T-helper 1 cell (primary cell): ENCODE measurements around the gene FAAP20.

ENCODE experiments used
- DNase-seq, 5 donors: peaks; one replicate each; pipeline ENCODE4 v3.0.0-alpha.2; 2012 to 2020

FAAP20 gene

GRCh38 chr1:2176615-2177014, 18.0 kb downstream of the FAAP20 start:
- DNase-seq = no peak

GRCh38 chr1:2175681-2176454, 18.7 kb downstream of the FAAP20 start:
- DNase-seq = no peak

- DNase-seq = no peak
Measured at GRCh38 chr1:2175055-2175414, 19.5 kb downstream of the FAAP20 start.

- peak in 1 of 5 donors; percentile 30 for DNase-seq
Measured at GRCh38 chr1:2174348-2175054, 20.1 kb downstream of the FAAP20 start.

- DNase-seq = no peak
Measured at GRCh38 chr1:2173546-2174347, 20.8 kb downstream of the FAAP20 start.

- no peak for DNase-seq
Measured at GRCh38 chr1:2172551-2173146, 21.9 kb downstream of the FAAP20 start.

- DNase-seq = no peak
Measured at GRCh38 chr1:2172012-2172411, 22.6 kb downstream of the FAAP20 start.

GRCh38 chr1:2170211-2170610, 24.4 kb downstream of the FAAP20 start:
- DNase-seq = no peak

GRCh38 chr1:2169200-2169836, 25.3 kb downstream of the FAAP20 start:
- no peak for DNase-seq

- no peak for DNase-seq
Measured at GRCh38 chr1:2168535-2168934, 26.0 kb downstream of the FAAP20 start.

GRCh38 chr1:2168090-2168489, 26.5 kb downstream of the FAAP20 start:
- no peak for DNase-seq

- DNase-seq = no peak
Measured at GRCh38 chr1:2166695-2167094, 27.9 kb downstream of the FAAP20 start.

- no peak for DNase-seq
Measured at GRCh38 chr1:2166254-2166653, 28.3 kb downstream of the FAAP20 start.

GRCh38 chr1:2165646-2166045, 28.9 kb downstream of the FAAP20 start:
- no peak for DNase-seq

- no peak for DNase-seq
Measured at GRCh38 chr1:2163205-2163604, 31.4 kb downstream of the FAAP20 start.

GRCh38 chr1:2160451-2161300, 33.9 kb downstream of the FAAP20 start:
- no peak for DNase-seq

GRCh38 chr1:2159124-2159523, 35.4 kb downstream of the FAAP20 start:
- no peak for DNase-seq

GRCh38 chr1:2158272-2158671, 36.3 kb downstream of the FAAP20 start:
- DNase-seq = no peak

GRCh38 chr1:2157856-2158255, 36.7 kb downstream of the FAAP20 start:
- no peak for DNase-seq

- DNase-seq = no peak
Measured at GRCh38 chr1:2156866-2157265, 37.7 kb downstream of the FAAP20 start.

- DNase-seq = no peak
Measured at GRCh38 chr1:2155788-2156187, 38.8 kb downstream of the FAAP20 start.

- no peak for DNase-seq
Measured at GRCh38 chr1:2155147-2155598, 39.4 kb downstream of the FAAP20 start.
